ENCODE data around the gene PDPK1.
"Not testable (repeated sequence)": the region's sequence is repeated elsewhere in the genome, so short reads cannot be mapped to it uniquely, and the experiment has no call there.

Gene PDPK1

GRCh38 chr16:2620870-2621269 is 83.0 kb downstream of the PDPK1 start:
- not testable (repeated sequence) for DNase-seq

- not testable (repeated sequence) for DNase-seq
Measured at GRCh38 chr16:2621395-2621794, 83.6 kb downstream of the PDPK1 start.

- not testable (repeated sequence) for DNase-seq
Measured at GRCh38 chr16:2627075-2627474, 89.3 kb downstream of the PDPK1 start.

GRCh38 chr16:2631203-2631602 is 93.4 kb downstream of the PDPK1 start:
- not testable (repeated sequence) for DNase-seq

- DNase-seq: not testable (repeated sequence)
Measured at GRCh38 chr16:2632291-2632690, 94.5 kb downstream of the PDPK1 start.

GRCh38 chr16:2639071-2639721 is 101.4 kb downstream of the PDPK1 start:
- not testable (repeated sequence) for DNase-seq

GRCh38 chr16:2639722-2640072 is 101.9 kb downstream of the PDPK1 start:
- not testable (repeated sequence) for DNase-seq

- DNase-seq: not testable (repeated sequence)
Measured at GRCh38 chr16:2642561-2642960, 104.7 kb downstream of the PDPK1 start.

- DNase-seq: not testable (repeated sequence)
Measured at GRCh38 chr16:2644754-2645453, 107.1 kb downstream of the PDPK1 start.

GRCh38 chr16:2651268-2651871 is 113.5 kb downstream of the PDPK1 start:
- DNase-seq: not testable (repeated sequence)
